HEK293T (cell line): Measurements from ENCODE around the gene PCDH19.

Source experiments
- CTCF ChIA-PET: fragments of 350-600 bp; formaldehyde crosslinking; extraction: SDS; loops from one replicate; lab custom pipeline; 2021; ENCODE audit warnings: antibody characterized with exemption, inconsistent platforms; lab: Yijun Ruan, JAX
- POLR2A ChIA-PET: fragments of 350-600 bp; formaldehyde crosslinking; extraction: SDS; loops from one replicate; lab custom pipeline; 2020; ENCODE audit warnings: antibody characterized with exemption, inconsistent platforms; lab: Yijun Ruan, JAX
- DNase-seq: peaks from one replicate; pipeline ENCODE4 v3.0.0; 2012; ENCODE audit warnings: mixed read lengths; ENCODE audit errors: extremely low spot score
- ARNT ChIP-seq: fragments of 450-650 bp; IDR thresholded peaks from 2 replicates; pipeline ENCODE4 v1.6.1; 2017; ENCODE audit warnings: mild to moderate bottlenecking
- BHLHE40 ChIP-seq: fragments of 450-650 bp; IDR thresholded peaks from 2 replicates; pipeline ENCODE4 v1.6.1; 2016; ENCODE audit warnings: mild to moderate bottlenecking, moderate library complexity, borderline replicate concordance
- CTBP1 ChIP-seq: fragments of 450-650 bp; IDR thresholded peaks from 2 replicates; pipeline ENCODE4 v1.6.1; 2016; ENCODE audit warnings: borderline replicate concordance
- ELF4 ChIP-seq: fragments of 450-650 bp; IDR thresholded peaks from 2 replicates; pipeline ENCODE4 v1.6.1; 2017; ENCODE audit warnings: antibody characterized with exemption
- FOXA1 ChIP-seq: fragments of 450-650 bp; IDR thresholded peaks from 2 replicates; pipeline ENCODE4 v1.6.1; 2016; ENCODE audit warnings: mild to moderate bottlenecking
- FOXK2 ChIP-seq: fragments of 450-650 bp; IDR thresholded peaks from 2 replicates; pipeline ENCODE4 v1.6.1; 2016; ENCODE audit warnings: mild to moderate bottlenecking
- FOXM1 ChIP-seq: fragments of 450-650 bp; IDR thresholded peaks from 2 replicates; pipeline ENCODE4 v1.6.1; 2017; ENCODE audit warnings: mild to moderate bottlenecking, borderline replicate concordance
- HDGF ChIP-seq: fragments of 450-650 bp; IDR thresholded peaks from 2 replicates; pipeline ENCODE4 v1.6.1; 2017; ENCODE audit warnings: antibody characterized with exemption, borderline replicate concordance
- L3MBTL2 ChIP-seq: fragments of 450-650 bp; conservative IDR thresholded peaks from 2 replicates; pipeline ENCODE4 v1.6.1; 2016; ENCODE audit warnings: mild to moderate bottlenecking
- LEF1 ChIP-seq: fragments of 450-650 bp; IDR thresholded peaks from 2 replicates; pipeline ENCODE4 v1.6.1; 2017; ENCODE audit warnings: mild to moderate bottlenecking, borderline replicate concordance
- NFRKB ChIP-seq: fragments of 450-650 bp; IDR thresholded peaks from 2 replicates; pipeline ENCODE4 v1.6.1; 2016; ENCODE audit warnings: mild to moderate bottlenecking, moderate library complexity
- PKNOX1 ChIP-seq: fragments of 450-650 bp; IDR thresholded peaks from 2 replicates; pipeline ENCODE4 v1.6.1; 2016
- SP1 ChIP-seq: fragments of 450-650 bp; IDR thresholded peaks from 2 replicates; pipeline ENCODE4 v1.6.1; 2017
- SUZ12 ChIP-seq: fragments of 450-650 bp; IDR thresholded peaks from 2 replicates; pipeline ENCODE4 v1.6.1; 2016; ENCODE audit warnings: mild to moderate bottlenecking
- TARDBP ChIP-seq: fragments of 450-650 bp; IDR thresholded peaks from 2 replicates; pipeline ENCODE4 v1.6.1; 2016
- ZNF384 ChIP-seq: fragments of 450-650 bp; IDR thresholded peaks from 2 replicates; pipeline ENCODE4 v1.6.1; 2016

The PCDH19 gene

GRCh38 chrX:100350704-100351489 is 59.2 kb downstream of the PCDH19 start:
- ChIA-PET CTCF (no interaction called here), POLR2A (no interaction called here)
- DNase-seq = no peak
- TF ChIP-seq LEF1 (no peak), FOXK2 (no peak), TARDBP (no peak), ELF4 (no peak), FOXM1 (no peak), CTBP1 (no peak), FOXA1 (no peak), ZNF384 (no peak)

- ChIA-PET CTCF (interaction anchor here (2.3 kb wide), 1 partner anchor 19 kb away, joined by 7 read pairs; no protein-coding TSS in a partner anchor), POLR2A (no interaction called here)
- no peak for DNase-seq
- TF ChIP-seq BHLHE40 = no peak
- TF ChIP-seq PKNOX1 = no peak
- TF ChIP-seq CTBP1 = no peak
- no peak for TF ChIP-seq ELF4
- no peak for TF ChIP-seq ZNF384
- no peak for TF ChIP-seq ARNT
- no peak for TF ChIP-seq TARDBP
- no peak for TF ChIP-seq SP1
- no peak for TF ChIP-seq NFRKB
- TF ChIP-seq FOXK2 = no peak
- no peak for TF ChIP-seq SUZ12
- TF ChIP-seq LEF1 = no peak
- no peak for TF ChIP-seq FOXA1
- no peak for TF ChIP-seq L3MBTL2
- TF ChIP-seq FOXM1 = no peak
- TF ChIP-seq HDGF = no peak
Observed at GRCh38 chrX:100349391-100349790, 60.7 kb downstream of the PCDH19 start.

- TF ChIP-seq SP1 (no peak), HDGF (no peak), ARNT (no peak), L3MBTL2 (no peak), PKNOX1 (no peak), LEF1 (no peak), SUZ12 (no peak)
- CTCF ChIA-PET = interaction anchor here (0.6 kb wide), 1 partner anchor 101 kb away, joined by 3 read pairs; no protein-coding TSS in a partner anchor
- no peak for DNase-seq
- POLR2A ChIA-PET = no interaction called here
Observed at GRCh38 chrX:100341142-100341510, 68.9 kb downstream of the PCDH19 start.

- ChIA-PET POLR2A (no interaction called here), CTCF (interaction anchor here (0.6 kb wide), 1 partner anchor 100 kb away, joined by 3 read pairs; no protein-coding TSS in a partner anchor)
- no peak for DNase-seq
- TF ChIP-seq SUZ12 (no peak), TARDBP (no peak), NFRKB (no peak), FOXK2 (no peak), L3MBTL2 (no peak), ARNT (no peak), PKNOX1 (no peak), SP1 (no peak), HDGF (no peak), ZNF384 (no peak), BHLHE40 (no peak), LEF1 (no peak), CTBP1 (no peak), ELF4 (no peak), FOXM1 (no peak)
Observed at GRCh38 chrX:100340491-100341141, 69.5 kb downstream of the PCDH19 start.

GRCh38 chrX:100328351-100328750 is 81.7 kb downstream of the PCDH19 start:
- CTCF ChIA-PET = no interaction called here
- no peak for DNase-seq
- POLR2A ChIA-PET = no interaction called here
- TF ChIP-seq FOXK2 = no peak
- no peak for TF ChIP-seq NFRKB
- no peak for TF ChIP-seq HDGF
- TF ChIP-seq TARDBP = no peak
- no peak for TF ChIP-seq LEF1
- no peak for TF ChIP-seq FOXM1
- TF ChIP-seq CTBP1 = no peak
- TF ChIP-seq BHLHE40 = no peak
- TF ChIP-seq SUZ12 = no peak
- TF ChIP-seq ELF4 = no peak
- TF ChIP-seq L3MBTL2 = no peak
- no peak for TF ChIP-seq FOXA1
- TF ChIP-seq ZNF384 = no peak
- no peak for TF ChIP-seq SP1
